ENCODE results near the gene WDR20.
"Not testable (repeated sequence)": the region's sequence is repeated elsewhere in the genome, so short reads cannot be mapped to it uniquely, and the experiment has no call there.

The WDR20 gene

GRCh38 chr14:102236026-102236425, 96.3 kb downstream of the WDR20 start:
- DNase-seq (ENCODE audit: low read depth in 2 of 2) = no peak

DNA sequence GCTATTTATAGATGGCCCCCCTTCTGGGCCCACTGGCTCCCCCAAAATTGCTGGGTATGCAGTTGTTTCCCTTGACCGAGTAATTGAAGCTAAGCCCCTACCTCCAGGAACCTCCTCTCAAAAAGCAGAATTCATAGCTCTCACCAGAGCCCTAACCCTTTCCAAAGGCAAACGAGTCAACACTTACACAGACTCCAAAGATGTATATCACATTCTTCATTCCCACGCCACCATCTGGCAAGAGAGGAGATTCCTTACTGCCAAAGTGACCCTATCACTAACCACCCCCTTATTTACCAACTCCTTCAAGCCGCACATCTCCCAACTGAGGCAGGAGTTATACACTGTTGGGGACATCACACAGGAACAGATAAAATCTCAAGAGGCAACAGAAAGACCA, 98.4 kb downstream of the WDR20 start:
- DNase-seq (ENCODE audit: low read depth in 2 of 2) = no peak

- no peak for DNase-seq (ENCODE audit: low read depth in 2 of 2)
These were observed 99.1 kb downstream of the WDR20 start for GRCh38 chr14:102238766-102239165.

GRCh38 chr14:102239231-102239630, 99.5 kb downstream of the WDR20 start:
- DNase-seq (ENCODE audit: low read depth in 2 of 2) = no peak

GRCh38 chr14:102240481-102240880, 100.8 kb downstream of the WDR20 start:
- DNase-seq (ENCODE audit: low read depth in 2 of 2) = not testable (repeated sequence)

GRCh38 chr14:102241147-102241546, 101.5 kb downstream of the WDR20 start:
- DNase-seq (ENCODE audit: low read depth in 2 of 2) = no peak

DNA sequence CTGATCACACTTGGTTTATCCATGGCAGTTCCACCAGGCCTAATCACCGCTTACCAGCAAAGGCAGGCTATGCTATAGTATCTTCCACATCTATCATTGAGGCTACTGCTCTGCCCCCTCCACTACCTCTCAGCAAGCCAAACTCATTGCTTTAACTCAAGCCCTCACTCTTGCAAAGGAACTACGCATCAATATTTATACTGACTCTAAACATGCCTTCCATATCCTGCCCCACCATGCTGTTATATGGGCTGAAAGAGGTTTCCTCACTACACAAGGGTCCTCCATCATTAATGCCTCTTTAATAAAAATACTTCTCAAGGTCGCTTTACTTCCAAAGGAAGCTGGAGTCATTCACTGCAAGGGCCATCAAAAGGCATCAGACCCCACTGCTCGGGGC, 104.1 kb downstream of the WDR20 start:
- DNase-seq (ENCODE audit: low read depth in 2 of 2) = not testable (repeated sequence)

DNA sequence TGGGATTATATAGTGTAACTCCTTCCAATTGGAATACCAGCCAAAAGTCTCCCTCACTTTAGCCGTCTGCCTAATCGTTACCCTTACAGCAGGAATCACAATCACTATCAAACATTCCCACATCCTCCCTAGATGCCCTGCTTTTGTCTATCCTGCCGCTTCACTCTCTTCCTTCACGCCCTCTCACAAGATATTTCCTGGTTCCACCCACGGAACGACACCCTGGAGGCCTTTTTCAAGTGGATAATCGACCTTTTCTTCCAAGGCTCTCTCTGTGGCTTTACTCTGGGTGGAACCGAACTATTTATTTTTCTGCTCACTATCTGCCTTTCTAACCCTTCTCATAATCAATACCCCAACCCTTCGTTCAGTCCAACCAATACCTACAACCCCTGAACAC, 106.4 kb downstream of the WDR20 start:
- no peak for DNase-seq (ENCODE audit: low read depth in 2 of 2)

DNA sequence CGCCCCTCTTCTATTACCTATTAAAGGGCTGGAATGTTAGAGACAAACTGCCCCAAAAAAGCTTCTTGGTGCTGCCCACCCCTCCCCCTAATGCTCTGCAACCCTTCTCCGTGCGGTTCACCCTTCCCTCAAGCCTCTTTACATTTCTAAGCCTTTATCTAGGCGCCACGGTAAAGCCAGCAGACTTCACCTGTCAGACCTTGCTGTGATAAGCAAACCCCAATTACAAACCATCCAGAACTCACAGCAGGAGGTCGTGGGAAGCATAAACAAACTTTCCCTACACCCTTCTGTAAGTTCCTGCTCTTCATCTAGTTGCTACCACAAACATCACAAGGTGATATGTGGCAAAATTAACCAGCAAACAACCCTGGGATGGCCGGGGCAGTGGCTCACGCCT, 108.4 kb downstream of the WDR20 start:
- DNase-seq (ENCODE audit: low read depth in 2 of 2) = no peak

DNA sequence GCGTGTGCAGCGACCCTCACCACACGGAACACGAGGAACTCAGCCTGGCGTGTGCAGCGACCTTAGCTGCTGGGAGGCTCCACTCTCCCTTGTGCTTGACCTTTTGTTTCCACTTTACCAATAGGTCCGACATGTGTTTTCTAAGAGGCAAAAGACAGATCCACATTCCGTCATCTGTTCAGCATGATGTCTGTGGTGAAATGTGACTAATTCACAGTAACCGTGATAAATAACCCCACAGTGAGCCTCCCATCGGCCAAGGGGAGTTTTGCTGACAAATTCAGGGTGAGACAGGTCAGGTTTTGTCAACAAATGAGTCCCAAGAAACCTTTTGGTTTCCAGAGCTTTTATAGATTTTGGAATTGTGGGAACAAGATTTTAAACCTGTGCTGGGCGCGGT, 109.3 kb downstream of the WDR20 start:
- DNase-seq (ENCODE audit: low read depth in 2 of 2) = no peak

DNA sequence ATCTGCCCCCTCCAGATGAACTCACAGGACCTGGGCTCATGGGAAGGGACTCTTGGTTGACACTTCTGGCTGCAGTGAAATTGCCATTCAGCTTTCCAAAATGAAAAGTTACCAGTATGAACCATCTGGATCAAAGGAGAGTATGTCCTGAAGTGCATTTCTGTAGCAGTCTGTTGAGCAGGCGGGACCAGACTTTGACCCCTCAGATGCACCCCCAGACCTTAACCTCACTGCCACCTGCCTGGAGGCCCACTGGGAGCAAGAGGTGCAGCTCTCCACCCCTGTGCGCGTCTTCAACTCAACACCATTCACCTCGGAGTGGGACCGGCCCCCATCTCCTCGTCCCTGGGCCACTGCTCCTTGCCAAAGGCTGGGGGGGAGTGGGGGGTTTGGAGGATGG, 110.3 kb downstream of the WDR20 start:
- DNase-seq (ENCODE audit: low read depth in 2 of 2) = no peak

DNA sequence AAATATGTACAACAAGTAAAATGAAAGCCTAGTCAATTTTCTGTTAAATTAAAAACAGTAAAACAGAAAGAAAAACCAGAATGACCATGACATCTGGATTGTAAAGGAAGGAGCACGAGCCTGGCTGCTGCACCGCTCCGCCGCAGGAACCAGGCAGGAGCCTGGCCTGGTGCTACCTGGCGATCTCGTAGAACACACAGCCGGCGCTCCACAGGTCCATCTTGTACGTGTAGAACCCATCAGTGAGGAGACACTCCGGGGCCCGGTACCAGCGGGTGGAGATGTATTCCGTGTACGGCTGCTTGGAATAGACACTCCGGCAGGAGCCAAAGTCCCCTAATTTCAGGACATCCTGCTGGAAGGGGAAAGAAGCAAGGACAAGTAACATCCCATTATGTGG, 110.9 kb downstream of the WDR20 start:
- no peak for DNase-seq (ENCODE audit: low read depth in 2 of 2)

GRCh38 chr14:102251161-102251560, 111.5 kb downstream of the WDR20 start:
- DNase-seq (ENCODE audit: low read depth in 2 of 2) = no peak

- no peak for DNase-seq (ENCODE audit: low read depth in 2 of 2)
These were observed 113.4 kb downstream of the WDR20 start for GRCh38 chr14:102252834-102253801.

DNA sequence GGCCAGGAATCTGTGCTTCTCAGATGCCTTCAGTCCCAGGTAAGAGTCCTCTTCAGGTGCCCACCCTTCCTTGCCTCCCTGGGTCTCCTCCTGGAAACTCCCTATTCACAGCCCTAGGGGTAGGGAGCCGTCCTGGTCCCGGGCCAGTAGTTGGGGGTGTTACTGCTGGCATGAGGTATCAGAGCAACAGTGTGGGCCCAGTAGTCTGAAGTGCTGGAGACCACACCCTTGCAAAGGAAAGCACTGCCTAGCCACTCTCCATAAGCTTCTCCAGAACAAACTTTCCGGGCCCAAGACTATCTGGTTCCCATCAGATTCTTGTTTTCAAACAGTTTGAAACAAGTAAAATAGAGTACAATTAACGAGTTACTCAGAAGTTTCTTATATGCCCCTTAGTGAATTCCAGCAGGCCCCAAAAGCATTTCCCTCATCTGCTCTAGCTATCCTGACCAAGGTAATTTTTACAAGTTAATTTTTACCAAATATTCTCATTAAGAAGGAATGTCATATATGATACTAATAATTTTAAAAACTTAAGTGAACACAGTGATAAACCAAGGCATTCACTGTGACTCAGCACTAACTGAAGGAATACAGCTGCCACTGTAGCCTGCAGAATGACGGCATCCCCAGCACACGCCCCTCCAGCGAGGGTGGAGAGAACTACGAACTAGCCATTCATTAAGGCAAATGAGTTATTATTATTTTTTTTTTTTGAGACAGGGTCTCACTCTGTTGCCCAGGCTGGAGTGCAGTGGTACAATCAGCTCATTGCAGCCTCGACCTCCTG, 115.9 kb downstream of the WDR20 start:
- DNase-seq (ENCODE audit: low read depth in 2 of 2) = no peak

DNA sequence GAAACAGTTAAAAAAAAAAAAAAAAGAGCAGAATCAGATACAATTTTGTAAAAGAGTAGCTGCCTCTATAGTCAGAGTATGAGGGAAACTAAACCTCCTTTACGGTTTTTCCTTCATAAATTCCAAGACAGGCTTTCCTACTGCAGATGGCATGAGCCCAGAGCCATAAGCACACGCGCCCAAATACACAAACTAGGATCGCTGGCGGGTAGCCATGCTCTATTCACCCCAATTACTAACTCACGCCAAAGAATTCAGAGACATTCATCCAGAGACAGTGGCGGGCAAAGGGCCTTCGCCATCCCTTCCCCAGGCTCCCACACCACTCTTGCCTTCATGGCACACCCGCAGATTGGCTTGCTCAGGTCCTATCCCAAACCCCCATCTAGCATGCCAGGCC, 117.0 kb downstream of the WDR20 start:
- no peak for DNase-seq (ENCODE audit: low read depth in 2 of 2)

- DNase-seq (ENCODE audit: low read depth in 2 of 2) = no peak
These were observed 118.4 kb downstream of the WDR20 start for GRCh38 chr14:102258136-102258535.

Measured in stimulated activated CD4-positive, alpha-beta T cell treated with anti-CD3 and anti-CD28 coated beads, Interleukin-12 subunit alpha, Interleukin-12 subunit beta, amount 100 ng/mL, for 24 hours (primary cell).